ELR (cell line): Measurements from ENCODE around the gene C14orf39.
"Not testable (repeated sequence)": the region's sequence is repeated elsewhere in the genome, so short reads cannot be mapped to it uniquely, and the experiment has no call there.

Experiments used
- DNase-seq: peaks from one replicate; pipeline ENCODE4 v3.0.0-alpha.2; 2015; ENCODE audit warnings: low read depth

C14orf39 gene

GRCh38 chr14:60488175-60488574, 2.3 kb upstream of the C14orf39 start:
- peak; percentile 12 for DNase-seq

GRCh38 chr14:60487211-60487610, 1.3 kb upstream of the C14orf39 start:
- no peak for DNase-seq

- no peak for DNase-seq
These were observed 736 bp downstream of the C14orf39 start for GRCh38 chr14:60485057-60485597.

- DNase-seq: peak; percentile 71
These were observed 3.1 kb downstream of the C14orf39 start for GRCh38 chr14:60482743-60483142.

- DNase-seq: not testable (repeated sequence)
These were observed 5.6 kb downstream of the C14orf39 start for GRCh38 chr14:60480248-60480647.

GRCh38 chr14:60455875-60456274, 30.0 kb downstream of the C14orf39 start:
- DNase-seq: no peak

- no peak for DNase-seq
These were observed 55.6 kb downstream of the C14orf39 start for GRCh38 chr14:60430276-60430675.

GRCh38 chr14:60420050-60420449, 65.8 kb downstream of the C14orf39 start:
- DNase-seq: no peak

- DNase-seq: not testable (repeated sequence)
These were observed 88.3 kb downstream of the C14orf39 start for GRCh38 chr14:60397550-60397949.

- DNase-seq: no peak
These were observed 89.0 kb downstream of the C14orf39 start for GRCh38 chr14:60396718-60397343.
